ENCODE measurements around the gene LDLRAD4. TPM values are rescaled to one million over a fixed set of nuclear protein-coding genes. Genes with fewer than 3 reads are reported as not detected.

The LDLRAD4 gene
- total RNA-seq, 1 experiment from 2014 or later, result 1.7 TPM

GRCh38 chr18:13558790-13559189, 340.2 kb downstream of the LDLRAD4 start:
- Histone ChIP-seq H3K9me3 (ENCODE audit: insufficient read depth, low read depth) (no peaks in the 10 kb centered on the region; the same call in 1 of the 2 replicates), H3K36me3 (ENCODE audit: low read depth) (no peaks in the 10 kb centered on the region), H3K9me2 (ENCODE audit: insufficient read depth) (no peaks in the 10 kb centered on the region), H3K4me2 (no peak overlapping the region), H3K79me2 (ENCODE audit: low read depth) (no peaks in the 10 kb centered on the region), H3K27me3 (ENCODE audit: insufficient read depth, low read depth) (peaks cover 71% of the 10 kb centered on the region), H3K4me1 (replicated peaks; ENCODE audit: insufficient read depth) (no peaks in the 10 kb centered on the region), H2AFZ (no peak overlapping the region), H3F3A (ENCODE audit: insufficient read depth, low read depth) (no peaks in the 10 kb centered on the region), H3K27ac (no peak overlapping the region), H3K4me3 (no peak overlapping the region), H4K20me1 (ENCODE audit: insufficient read depth) (no peaks in the 10 kb centered on the region)
- intact Hi-C loops (cut with micrococcal nuclease; ENCODE audit: unreplicated experiment), result loop anchor here (1.0 to 10.0 kb wide), 3 partner anchors 72 to 528 kb away; no protein-coding TSS in a partner anchor
- CTCF ChIA-PET, result interaction anchor here (0.5 kb wide), 1 partner anchor 101 kb away, joined by 3 read pairs; no protein-coding TSS in a partner anchor
- no TSS peak for BruUV-seq (replicated peaks)
- POLR2A ChIA-PET (ENCODE audit: unreplicated experiment), result no interaction called here
- TF ChIP-seq, protein P1, sequence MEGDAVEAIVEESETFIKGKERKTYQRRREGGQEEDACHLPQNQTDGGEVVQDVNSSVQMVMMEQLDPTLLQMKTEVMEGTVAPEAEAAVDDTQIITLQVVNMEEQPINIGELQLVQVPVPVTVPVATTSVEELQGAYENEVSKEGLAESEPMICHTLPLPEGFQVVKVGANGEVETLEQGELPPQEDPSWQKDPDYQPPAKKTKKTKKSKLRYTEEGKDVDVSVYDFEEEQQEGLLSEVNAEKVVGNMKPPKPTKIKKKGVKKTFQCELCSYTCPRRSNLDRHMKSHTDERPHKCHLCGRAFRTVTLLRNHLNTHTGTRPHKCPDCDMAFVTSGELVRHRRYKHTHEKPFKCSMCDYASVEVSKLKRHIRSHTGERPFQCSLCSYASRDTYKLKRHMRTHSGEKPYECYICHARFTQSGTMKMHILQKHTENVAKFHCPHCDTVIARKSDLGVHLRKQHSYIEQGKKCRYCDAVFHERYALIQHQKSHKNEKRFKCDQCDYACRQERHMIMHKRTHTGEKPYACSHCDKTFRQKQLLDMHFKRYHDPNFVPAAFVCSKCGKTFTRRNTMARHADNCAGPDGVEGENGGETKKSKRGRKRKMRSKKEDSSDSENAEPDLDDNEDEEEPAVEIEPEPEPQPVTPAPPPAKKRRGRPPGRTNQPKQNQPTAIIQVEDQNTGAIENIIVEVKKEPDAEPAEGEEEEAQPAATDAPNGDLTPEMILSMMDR (conservative IDR thresholded peaks at IDR 0.05), result no peak
- TF ChIP-seq EZH2 (IDR thresholded peaks at IDR 0.05; ENCODE audit: low read depth), result no peak
- DNase-seq, result no peak

DNA sequence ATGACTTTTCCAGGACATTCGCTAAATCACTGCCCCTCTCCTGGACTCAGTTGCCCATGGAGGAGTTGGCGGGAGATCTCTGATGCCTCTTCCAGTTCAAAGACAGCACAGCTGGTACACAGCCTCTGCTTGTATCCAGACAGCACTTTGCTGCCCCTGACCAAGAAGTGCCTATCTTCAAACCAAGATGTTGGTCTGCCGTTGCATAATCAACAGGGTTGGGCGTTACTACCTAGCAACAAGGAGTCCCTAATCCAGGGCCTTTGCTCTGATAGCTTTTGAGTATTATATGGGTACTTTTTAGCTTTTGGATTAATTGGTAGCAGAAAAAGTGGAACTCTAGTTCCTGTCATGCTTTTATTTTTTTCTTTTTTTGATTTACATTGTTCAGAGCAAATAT, 341.2 kb downstream of the LDLRAD4 start:
- POLR2A ChIA-PET (ENCODE audit: unreplicated experiment), result no interaction called here
- no peak overlapping the region for H3K4me2 ChIP-seq

DNA sequence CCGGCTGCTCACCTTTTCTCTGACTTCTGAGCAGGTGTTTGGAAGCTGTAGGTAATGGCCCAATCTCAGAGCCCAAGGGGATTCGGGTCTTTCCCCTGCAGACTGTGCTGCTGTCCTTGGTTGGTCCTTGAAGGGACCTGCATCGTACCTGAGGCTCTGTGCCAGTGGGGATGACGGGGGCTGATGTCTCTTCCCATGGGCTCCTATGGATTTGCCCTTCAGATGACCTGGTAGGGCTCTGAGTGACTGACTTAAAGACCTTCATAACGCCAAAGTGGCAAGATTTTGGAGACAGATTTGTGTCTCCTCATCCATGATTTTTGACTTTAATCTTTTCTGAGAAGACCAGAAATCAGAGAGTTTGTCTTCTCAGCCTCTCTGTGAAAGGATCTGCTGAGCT, 341.7 kb downstream of the LDLRAD4 start:
- Histone ChIP-seq H3K4me2 (no peak overlapping the region), H3K27me3 (ENCODE audit: insufficient read depth, low read depth) (peaks cover 69% of the 10 kb centered on the region), H4K20me1 (ENCODE audit: insufficient read depth) (no peaks in the 10 kb centered on the region), H3F3A (ENCODE audit: insufficient read depth, low read depth) (no peaks in the 10 kb centered on the region), H3K9me3 (ENCODE audit: insufficient read depth, low read depth) (no peaks in the 10 kb centered on the region), H3K4me3 (no peak overlapping the region), H3K36me3 (ENCODE audit: low read depth) (no peaks in the 10 kb centered on the region), H3K27ac (no peak overlapping the region), H3K9me2 (ENCODE audit: insufficient read depth) (no peaks in the 10 kb centered on the region), H3K79me2 (ENCODE audit: low read depth) (no peaks in the 10 kb centered on the region), H3K4me1 (replicated peaks; ENCODE audit: insufficient read depth) (no peaks in the 10 kb centered on the region), H2AFZ (no peak overlapping the region)
- CTCF ChIA-PET, result interaction anchor here (0.6 kb wide), 1 partner anchor 264 kb away, joined by 3 read pairs; the partner anchor contains the start of gene MC5R
- TF ChIP-seq EZH2 (IDR thresholded peaks at IDR 0.05; ENCODE audit: low read depth), result no peak
- TF ChIP-seq, protein P1 (conservative IDR thresholded peaks at IDR 0.05), result no peak
- POLR2A ChIA-PET (ENCODE audit: unreplicated experiment), result no interaction called here
- BruUV-seq (replicated peaks), result no TSS peak
- DNase-seq, result no peak
- intact Hi-C loops (cut with micrococcal nuclease; ENCODE audit: unreplicated experiment), result no loop called here

More for the DNA sequence above, 341.2 kb downstream of the LDLRAD4 start:
- Histone ChIP-seq H3F3A (ENCODE audit: insufficient read depth, low read depth) (no peaks in the 10 kb centered on the region), H3K9me2 (ENCODE audit: insufficient read depth) (no peaks in the 10 kb centered on the region), H3K36me3 (ENCODE audit: low read depth) (no peaks in the 10 kb centered on the region), H3K4me1 (replicated peaks; ENCODE audit: insufficient read depth) (no peaks in the 10 kb centered on the region), H3K9me3 (ENCODE audit: insufficient read depth, low read depth) (no peaks in the 10 kb centered on the region), H3K4me3 (no peak overlapping the region), H3K79me2 (ENCODE audit: low read depth) (no peaks in the 10 kb centered on the region), H3K27me3 (ENCODE audit: insufficient read depth, low read depth) (peaks cover 69% of the 10 kb centered on the region), H3K27ac (no peak overlapping the region), H2AFZ (no peak overlapping the region), H4K20me1 (ENCODE audit: insufficient read depth) (no peaks in the 10 kb centered on the region)
- BruUV-seq (replicated peaks), result no TSS peak
- no peak for DNase-seq
- intact Hi-C loops (cut with micrococcal nuclease; ENCODE audit: unreplicated experiment), result loop anchor here (2.0 to 10.0 kb wide), 2 partner anchors 245 to 527 kb away; no protein-coding TSS in a partner anchor
- TF ChIP-seq, protein P1 (conservative IDR thresholded peaks at IDR 0.05), result no peak
- no peak for TF ChIP-seq EZH2 (IDR thresholded peaks at IDR 0.05; ENCODE audit: low read depth)
- CTCF ChIA-PET, result interaction anchor here (0.5 kb wide), 1 partner anchor 1026 kb away, joined by 4 read pairs; no protein-coding TSS in a partner anchor

Data from PC-9 (cell line).